Activated CD8-positive, alpha-beta memory T cell treated with anti-CD3 and anti-CD28 coated beads for 48 hours (primary cell): Measurements from ENCODE around the gene NHLH2.

Source experiments
- DNase-seq, 3 experiments: peaks; one replicate each; pipeline ENCODE4 v3.0.0-alpha.2; 2020; ENCODE audit warnings: low read depth in 2 of 3, low spot score in 2 of 3

The NHLH2 gene

GRCh38 chr1:115805597-115805996 lies 35.3 kb downstream of the NHLH2 start:
- DNase-seq, result no peak

DNA sequence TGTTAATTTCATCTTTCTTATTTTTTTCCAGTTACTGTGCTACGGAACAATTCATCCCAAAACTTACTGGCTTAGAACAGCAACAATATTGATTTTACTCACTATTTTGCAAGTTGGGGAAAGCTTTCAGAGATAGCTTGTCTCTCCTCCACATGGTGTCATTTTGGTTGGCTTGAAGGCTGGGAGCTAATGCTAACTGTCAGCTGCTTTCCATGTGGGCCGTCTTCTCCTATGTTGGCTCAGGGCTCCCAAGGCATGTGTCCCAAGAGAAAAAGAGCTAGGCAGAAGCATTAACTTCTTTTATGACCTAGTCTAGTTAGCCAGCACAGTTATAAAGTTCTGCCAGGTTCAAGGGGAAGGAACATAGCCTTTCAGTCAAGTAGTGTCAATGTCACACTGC lies 38.5 kb downstream of the NHLH2 start:
- DNase-seq, result no peak

DNA sequence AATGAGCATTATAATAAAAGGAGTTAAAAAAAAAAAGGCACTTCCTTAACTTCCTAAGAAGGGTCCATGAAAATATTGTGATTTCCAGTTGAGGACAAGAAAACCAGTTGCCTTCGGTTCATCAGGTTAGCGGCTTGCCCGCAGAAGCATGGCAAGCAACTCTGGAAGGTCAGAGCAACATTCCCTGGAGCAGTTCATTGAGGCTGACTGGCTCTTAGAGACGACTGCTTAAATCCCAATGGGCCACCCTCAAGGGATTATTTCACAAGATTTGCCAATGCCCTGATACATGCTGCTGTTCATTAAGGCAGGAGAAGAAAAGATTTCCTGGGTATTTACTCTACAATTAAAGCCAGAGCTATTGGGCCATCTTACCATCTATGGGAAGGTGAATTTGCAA lies 43.4 kb downstream of the NHLH2 start:
- no peak for DNase-seq

- no peak for DNase-seq
Measured at GRCh38 chr1:115796897-115797296, 44.0 kb downstream of the NHLH2 start.

GRCh38 chr1:115796036-115796435 lies 44.9 kb downstream of the NHLH2 start:
- no peak for DNase-seq

GRCh38 chr1:115794976-115795639 lies 45.8 kb downstream of the NHLH2 start:
- DNase-seq, result no peak

- no peak for DNase-seq
Measured at GRCh38 chr1:115793162-115793561, 47.8 kb downstream of the NHLH2 start.

DNA sequence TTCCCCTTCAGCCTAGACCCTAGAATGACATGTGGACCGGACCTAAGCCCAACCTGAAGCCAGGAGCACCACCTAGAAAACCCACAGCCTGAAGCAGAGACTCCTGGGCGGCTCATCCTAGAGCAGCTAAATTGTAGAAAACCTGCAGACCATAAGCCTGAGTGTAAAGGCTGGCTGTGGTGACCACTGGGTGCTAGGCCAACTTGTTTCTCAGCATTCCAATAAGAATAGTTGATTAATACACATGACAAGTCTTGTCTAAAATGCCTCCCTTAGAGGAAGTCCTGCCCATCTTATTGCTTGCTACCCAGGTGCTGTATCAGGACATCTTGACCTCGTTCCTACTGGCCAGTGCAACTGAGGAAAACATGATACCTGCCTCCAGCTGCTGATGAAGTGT lies 49.1 kb downstream of the NHLH2 start:
- no peak for DNase-seq

- DNase-seq, result no peak
Measured at GRCh38 chr1:115790846-115791245, 50.1 kb downstream of the NHLH2 start.

DNA sequence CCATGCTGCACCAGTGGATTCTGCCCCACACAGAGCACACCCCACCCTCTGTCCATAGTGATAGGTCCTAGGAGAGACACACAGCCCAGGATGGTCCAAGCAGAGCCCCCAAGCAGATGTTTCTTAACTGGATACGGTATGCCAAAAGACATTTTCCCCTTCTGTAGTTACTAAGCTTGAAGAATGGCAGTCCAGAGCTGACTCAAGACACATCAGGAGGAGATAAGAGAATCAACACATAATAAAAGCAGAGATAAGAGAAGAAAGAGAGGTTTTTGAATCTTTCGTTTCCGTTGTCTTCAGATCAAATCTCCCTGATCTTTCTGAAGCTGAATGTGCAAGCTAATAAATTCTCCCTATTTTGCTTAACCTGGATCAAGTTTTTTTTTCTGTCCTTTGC lies 50.6 kb downstream of the NHLH2 start:
- DNase-seq, result no peak
